NCI-H2227 (cell line): ENCODE results near the gene ADAR.

Source experiments
- DNase-seq: peaks from one replicate; lab custom pipeline; 2025; ENCODE audit not compliant: unreplicated experiment; lab: John Stamatoyannopoulos, UW

Gene ADAR

DNA sequence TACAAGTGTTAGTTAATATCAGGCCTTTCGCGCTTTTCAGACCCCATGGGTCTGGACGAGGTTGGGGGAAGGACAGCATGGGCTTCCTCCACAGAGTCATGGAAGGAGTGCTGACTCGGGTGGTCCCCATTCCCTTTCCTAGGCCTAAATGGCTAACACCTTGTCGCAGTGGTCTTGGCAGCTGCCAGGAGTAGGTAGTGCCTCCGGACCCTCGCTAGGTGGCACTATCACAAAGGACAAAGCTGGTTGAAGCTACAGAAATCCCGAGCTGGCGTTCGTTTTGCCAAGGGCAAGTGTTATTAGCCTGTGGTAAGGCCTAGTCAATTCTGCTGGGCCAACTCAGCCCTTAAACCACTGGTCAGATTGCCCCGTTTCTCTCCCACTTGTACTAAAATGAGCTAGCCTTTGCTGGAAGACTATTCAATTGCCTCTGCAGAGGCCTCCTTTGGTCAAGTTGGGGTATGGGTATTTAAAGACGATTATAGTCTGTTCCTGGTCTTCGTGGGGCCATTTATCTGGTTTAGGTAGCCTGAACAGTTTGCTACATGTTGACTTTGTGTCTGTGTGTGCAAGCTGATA lies 48.4 kb downstream of the ADAR start:
- DNase-seq = peak; percentile 95

DNA sequence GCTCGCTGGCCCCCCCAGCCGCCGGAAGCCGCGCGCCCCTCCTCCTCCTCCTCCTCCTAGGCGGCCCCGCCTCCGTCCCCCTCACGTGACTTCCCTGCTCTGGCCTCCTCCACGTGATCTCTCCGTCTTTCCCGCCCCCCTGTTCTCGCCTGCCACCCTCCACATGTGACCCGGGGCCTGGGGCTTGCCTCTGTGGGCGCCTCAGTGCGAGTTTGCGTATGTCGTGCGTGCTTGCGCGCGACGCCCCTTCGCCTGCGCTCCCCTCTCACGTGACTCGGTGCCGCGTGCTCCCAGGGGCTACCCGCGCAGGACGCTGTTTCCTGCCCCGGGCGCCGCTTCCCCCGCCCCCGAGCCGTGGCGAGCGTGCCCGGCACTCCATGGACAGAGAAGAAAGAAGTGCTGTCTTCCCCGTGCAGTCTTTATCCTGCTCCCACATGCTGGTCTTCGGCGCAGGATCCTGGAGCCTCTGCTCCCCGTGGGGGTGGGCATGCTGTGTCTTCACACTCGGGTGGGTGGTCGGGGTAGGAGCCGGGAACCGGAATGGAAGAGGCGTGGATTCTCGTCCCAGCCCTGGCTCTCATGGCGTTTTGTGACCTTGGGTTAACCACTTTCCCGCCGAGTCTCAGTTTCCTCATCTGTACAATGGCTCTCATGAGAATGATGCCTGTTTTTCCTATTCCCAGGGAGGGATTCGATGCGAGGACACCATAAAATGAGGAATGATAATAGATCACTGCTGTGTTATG lies 49.1 kb downstream of the ADAR start:
- peak; percentile 99 for DNase-seq

DNA sequence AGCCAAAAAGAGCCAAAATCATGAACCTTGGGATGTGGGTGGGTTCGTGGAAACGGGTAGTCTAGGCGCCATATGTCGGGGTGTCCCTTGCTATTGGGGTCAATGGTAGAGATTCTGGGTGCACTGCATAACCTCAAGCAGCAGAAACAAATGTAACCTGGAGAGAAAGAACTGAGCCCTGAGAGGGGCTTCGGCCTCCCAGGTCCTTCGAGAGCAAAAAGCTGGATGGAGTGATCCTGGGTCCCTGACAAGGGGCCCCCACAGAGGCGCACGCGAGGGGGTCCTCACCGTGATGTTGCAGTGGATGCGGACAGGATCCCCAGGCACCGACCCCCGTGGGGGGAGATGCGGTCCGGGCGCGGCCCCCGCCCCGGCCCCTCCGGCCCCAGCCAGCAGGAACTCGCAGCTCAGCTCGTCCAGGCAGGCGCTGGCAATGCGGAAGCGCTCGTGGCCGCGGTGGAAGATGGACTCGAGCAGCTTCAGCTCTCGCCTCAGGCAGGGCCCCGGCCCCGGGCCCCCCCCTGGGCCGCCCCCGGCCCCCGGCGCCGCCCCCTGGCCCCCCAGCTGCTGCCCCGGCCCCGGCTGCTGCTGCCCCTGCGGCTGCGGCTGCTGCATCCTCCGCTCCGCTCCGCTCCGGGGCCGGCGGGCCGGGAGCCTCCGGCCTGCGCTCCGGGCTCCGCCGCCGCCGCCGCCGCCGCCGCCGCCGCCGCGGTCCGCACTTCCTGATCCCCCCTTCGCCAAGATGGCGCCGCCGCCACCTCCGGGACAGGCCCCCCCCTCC lies 49.9 kb downstream of the ADAR start, which contains the start of gene UBE2Q1:
TSS of gene UBE2Q1 (minus strand) at position 724 of the 781 bp plus-strand sequence. CDS start at position 615, 109 bp downstream.
- DNase-seq = peak; percentile 67

DNA sequence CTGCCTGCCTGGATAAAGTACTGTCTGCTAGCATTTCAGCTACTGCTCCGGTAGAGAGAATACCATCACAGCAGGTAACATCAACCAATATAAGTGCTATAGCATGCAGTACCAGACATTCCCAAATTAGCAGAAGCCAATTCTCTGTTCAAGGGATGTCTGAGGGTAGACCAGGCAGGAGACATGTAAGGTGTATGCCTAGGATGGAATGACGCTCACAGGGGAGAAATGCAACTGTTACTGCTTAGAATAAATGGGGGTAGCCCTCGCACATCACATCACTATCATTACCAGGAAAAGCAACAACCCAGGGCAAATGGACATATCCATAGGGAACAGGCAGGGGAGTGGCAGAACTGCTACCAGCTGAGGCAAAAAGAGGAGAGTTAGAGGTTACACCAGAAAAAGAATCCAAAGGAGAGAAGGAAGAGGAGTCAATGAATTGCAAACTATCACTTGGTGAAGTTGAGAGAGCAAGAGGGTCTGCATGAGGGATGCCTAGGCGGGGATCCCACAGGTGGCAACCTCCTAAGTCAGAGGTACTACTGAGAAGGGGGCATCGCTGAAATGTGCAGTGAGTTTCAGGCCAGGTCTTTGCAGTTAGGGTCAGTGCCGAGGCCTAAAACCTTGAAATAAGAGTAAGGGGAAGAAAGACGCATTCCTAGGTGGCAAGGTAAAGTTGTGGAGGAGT lies 50.6 kb downstream of the ADAR start:
- DNase-seq = no peak

DNA sequence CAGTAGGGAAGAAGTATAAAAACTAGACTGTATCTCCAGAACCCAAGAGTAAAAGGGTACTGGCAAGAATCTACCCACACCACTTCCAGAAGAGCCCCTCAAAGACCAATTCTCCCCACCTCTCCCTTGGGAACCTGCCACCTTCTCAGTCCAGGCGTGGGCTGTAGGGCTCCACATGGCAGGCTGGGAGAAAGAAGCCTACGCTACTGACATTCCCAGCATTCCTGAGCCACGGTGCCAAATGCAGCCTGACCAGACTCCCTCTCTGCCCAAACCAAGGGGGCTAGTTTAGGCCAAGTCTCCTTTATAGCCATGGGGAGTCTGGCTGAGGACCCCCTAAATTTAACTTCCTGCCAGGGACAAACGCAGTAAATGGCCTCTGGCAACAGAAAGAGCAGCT lies 51.6 kb downstream of the ADAR start:
- no peak for DNase-seq

DNA sequence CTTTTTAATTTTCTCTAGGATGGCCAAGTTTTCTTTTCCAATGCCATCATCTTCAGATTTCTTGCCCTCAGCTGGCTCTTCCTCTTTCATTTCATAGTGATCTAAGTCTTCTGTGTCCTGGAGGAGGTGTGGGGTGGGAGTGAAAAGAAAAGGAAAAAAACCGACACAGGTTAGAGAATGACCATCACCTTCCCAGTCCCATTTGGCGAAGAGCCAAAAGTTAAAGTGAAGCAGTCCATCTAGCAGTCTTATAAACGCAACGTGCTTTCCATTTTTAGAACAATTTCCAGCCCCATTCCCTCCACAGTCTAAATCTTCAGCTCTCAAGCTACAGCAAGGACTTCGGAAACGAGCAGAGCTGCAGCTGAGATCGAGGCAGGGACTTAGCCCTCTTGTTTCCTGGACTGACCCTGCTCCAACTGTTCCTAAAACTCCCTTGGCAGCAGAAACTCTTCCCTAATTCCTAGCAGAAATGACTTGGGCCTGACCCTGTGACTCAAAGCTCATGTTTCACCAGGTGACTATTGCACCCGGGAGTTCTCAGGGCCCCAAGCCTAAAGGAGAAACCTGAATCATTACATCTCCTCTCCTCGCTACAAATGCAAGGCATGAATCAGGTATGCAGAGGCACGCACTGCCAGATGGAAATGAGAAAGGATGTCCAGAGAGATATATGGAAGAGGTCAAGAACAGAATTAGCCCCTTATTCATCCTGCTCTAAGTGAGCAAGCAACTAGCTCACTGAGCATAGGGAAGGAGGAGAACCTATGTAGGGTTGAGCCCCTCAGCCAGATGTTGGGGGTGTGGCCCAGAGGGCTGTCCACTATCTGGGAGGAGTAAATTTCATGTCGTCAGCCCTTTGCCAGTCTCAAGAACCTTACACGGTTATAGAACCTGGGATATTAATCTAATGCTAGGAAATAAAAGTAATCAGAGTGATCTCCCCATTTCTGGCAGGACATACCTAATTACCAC lies 54.6 kb downstream of the ADAR start:
- no peak for DNase-seq

DNA sequence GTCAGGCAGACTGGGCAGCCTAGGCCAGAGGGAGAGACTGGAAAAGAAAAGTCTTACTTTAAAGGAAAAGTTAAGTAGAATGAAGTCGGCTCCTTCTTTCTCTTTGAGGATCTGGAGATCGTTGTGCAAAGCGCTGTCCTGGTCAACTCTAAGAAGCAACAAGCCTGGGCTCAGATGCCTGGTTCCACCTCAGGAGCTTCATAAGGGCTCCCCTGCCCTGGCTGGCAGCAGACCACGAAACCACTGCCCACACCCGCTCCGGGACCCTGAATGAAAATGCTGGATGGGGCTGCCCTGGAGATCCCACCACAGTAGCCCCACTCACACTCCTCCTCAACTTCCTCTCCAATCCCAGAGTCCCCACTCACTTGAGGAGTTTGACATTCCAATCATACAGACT lies 56.0 kb downstream of the ADAR start:
- DNase-seq = no peak

DNA sequence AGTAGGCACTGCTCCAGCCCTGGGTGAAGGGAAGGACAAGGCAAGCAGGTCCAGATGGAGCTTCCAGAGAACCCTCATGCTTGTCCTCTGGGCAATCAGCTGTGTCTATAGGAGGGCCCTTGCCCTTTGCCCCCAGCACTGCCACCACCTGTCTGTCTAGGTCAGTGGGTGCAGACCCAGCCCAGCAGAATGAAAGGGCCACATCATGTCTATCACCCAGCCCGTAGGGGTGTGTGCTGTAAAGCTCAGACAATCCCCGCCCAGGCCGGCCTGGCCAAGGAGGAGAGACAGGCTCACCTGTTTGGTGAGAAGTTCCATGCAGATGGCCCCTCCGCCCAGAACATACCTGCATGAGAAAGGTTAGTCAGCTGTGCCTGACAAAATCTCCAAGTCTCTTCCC lies 56.5 kb downstream of the ADAR start:
- no peak for DNase-seq

DNA sequence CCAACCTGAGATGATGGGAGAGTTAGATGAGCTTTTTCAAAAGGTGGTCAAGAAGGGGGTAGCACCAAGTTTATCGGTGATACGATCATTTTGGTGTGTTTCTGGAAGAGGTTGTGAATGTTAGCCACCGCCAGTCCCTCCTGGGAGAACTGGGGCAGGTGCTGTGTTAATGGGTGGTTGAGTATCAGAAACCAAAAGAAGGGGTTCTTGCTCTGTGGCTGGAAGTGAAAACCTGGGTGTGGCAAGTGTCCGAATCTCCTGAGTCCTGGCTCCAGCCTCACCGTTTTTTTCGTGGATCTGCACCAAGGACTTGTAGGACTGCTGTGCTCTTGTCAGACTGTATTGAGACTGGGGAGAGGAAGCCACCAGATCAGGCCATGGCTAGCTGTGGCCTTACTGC lies 57.3 kb downstream of the ADAR start:
- no peak for DNase-seq

DNA sequence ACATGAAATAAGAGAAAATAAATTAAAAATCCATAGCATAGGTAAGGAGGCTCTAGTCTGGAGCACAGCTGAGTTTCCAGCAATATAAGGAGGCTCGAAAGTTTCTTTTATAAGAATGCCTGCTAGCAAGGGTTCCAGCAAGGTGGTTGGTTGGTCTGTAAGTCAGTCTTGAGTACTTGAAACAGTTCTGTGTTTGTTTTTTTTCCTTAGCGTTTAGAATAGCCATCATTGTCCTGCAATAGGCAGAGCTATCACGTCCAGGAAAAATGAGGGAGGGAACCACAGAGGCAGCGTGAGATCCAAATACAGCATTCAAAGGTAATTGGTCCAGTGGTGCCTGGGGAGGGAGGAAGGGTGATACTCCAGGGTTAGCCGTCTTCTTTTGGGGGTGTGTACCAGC lies 57.9 kb downstream of the ADAR start:
- no peak for DNase-seq

DNA sequence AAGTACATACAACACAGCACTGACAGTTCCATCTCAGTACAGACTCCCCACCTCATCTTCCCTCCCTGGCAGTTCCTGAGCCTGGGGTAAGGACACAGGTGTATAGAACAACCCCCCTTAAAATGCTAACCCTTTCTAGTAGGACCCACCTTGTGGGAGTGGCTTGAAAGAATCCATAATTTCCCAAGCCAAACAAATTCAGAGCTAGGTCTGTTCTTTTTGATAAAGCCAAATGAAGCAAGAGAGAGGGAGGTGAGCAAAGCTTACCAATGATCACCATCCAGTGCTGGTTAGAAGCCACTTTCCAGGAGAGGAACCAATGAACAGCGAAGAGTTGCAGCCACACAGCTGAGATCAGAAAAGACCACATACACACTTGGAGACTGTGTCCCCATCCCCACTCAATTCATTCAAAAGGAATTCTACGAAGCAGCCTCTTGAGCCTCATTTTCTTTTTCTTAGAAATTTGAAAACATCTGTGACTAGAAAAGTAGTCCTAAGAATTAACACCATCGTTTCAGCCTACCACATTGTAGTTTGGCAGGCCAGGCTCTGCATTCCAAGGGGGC lies 58.7 kb downstream of the ADAR start:
- DNase-seq = no peak

DNA sequence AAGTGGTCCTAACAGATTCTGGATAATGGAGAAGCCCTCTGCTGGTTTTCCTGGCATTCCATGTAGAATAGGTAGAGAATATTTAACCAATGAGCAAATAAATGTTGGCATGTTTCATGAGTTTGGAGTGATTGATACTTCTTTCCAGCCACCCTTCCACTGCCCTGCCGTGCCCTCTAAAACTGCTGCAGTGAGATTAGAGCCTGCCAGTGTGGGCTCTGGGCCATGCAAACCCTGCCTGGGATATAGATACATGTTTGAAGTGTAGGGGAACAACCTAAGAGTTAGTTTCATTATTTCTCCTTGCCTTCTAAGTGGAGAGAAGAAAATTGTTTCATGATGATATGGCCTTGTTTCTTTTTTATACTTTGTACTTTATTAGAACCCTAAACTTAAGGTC lies 60.0 kb downstream of the ADAR start:
- no peak for DNase-seq

DNA sequence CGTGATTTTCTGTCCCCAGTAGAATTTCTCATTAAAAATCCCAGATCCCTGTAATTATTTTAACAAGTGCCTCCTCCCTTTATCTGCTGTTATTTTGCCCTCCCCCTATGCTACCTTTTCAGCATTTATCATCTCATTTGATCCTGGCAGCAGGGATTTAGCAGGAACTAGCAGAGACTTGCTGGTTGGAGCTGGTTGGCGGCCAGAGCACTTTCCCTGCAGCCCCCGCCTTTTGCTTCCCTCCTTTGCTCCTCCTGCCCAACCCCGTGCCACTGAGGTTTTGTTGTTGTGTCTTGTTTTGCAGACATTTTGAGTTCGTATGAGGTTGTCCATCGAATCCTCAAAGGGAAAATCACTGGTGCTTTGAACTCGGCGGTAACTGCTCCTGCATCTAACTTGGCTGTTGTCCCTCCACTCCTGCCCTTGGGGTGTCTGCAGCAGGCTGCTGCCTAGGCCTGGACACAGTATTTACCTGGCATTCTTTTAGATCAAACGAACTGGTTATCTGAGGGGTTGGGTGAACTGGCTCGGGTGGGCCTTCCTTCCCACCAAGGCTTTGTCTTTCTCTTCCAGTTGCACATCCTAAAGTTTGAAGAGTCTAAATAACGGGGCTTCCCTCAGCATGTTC lies 60.8 kb downstream of the ADAR start:
- peak; percentile 60 for DNase-seq

DNA sequence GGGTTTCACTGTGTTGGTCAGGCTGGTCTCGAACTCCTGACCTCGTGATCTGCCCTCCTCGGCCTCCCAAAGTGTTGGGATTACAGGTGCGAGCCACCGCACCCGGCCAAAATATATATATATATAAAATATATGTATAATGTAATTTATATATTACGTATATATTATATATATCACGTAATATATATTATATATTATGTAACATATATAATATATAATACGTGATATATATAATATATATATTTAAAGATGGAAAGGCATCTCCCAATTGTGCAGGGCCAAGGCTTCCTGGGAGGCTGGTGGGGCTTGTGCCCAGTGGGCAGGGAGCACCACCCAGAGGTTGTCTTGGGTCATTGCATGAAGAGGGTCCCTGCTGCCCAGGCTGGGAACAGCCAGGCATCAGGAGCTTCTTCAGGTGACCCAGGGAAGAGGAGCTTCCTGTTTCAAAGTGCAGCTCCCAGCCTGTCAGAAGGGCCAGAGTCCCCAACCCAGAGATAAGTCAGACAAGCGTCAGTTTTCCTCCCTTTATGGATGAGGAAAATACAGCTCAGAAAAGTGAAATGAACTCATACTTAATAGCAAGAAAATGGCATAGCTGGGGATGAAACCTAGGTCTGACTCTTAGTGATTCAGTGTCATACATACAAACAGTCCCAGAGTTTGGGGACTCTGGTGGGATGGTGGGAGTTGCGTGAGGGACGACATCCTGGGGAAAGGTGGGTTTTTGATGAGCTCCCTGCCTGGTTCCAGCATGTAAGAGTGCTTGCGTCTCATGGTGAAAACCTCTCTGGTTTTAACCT lies 61.5 kb downstream of the ADAR start:
- peak; percentile 86 for DNase-seq

DNA sequence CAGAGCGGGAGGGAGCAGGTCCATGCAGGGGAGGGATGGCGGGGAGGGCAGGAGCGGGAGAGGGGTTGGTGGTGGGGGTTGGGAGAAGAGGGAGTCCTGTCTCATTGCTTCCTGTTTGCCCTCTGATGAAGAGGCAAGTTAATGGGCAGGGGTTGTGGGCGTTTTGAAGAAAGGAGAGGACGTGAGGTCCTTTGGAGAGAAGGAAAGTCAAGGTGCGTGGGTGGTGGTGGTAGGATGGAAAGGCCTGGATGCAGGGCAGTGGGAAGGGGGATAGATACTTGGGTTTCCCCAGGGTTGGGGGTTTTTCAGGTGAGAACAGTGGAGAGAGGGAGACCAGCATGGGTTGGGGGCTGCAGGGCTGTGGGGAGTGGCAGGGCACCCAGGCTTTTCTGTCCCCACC lies 66.8 kb downstream of the ADAR start:
- DNase-seq = no peak

DNA sequence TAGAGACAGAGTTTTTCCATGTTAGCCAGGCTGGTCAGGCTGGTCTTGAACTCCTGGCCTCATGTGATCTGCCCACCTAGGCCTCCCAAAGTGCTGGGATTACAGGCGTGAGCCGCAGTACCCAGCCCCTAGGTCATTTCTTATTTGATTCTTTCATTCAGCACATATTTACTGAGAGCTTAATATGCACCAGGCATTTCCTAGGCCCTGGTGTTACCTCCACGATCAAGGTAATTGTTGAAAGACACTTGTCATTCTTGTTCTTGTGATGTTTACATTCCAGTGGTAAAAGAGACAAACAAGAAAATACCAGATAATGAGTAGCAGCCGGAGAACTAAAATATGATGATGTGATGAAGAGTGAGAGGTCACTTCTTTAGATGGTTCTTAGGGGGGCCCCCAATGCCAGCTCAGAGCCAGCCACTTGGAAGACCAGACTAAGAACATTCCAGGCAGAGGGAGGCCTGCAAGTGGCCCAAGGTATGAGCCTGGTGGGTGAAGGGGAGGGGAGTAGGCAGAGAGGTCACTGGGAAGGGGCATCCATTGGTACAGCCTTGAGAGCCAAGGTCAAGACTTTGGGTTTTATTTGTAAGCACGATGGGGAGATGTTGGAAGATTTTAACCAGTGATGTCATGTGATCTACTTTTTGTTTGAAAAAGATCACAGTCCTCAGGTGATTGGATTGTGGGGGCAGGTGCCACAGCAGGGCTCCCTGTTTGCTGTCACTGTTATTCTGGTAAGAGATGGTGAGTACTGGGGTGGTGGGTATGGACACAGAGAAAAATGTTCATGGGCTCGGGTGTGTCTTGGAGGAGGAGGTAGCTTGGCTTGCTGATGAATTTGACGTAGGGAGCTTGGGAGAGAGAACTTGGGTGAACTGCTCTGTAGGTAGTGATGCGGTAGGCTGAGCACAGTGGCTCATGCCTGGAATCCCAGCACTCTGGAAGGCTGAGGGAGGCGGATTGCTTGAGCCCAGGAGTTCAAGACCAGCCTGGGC lies 68.2 kb downstream of the ADAR start:
- no peak for DNase-seq

DNA sequence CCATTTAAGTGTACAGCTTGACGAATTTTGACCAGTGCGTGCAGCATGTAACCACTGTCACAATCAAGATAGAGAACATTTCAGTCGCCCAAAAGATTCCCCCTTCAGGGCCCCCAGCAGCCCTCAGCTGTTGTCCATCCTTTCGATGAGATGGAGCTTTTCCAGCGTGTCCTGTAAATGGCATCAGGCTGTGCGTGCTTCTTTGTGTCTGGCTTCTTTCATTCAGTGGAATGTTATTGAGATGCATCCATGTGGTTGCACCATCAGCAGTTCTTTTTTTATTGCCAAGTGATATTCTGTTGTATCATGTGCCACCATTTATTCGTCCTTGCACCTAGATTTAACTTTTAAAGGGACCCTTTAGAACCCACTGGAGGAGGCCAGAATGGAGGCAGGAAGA lies 71.4 kb downstream of the ADAR start:
- no peak for DNase-seq
